ENCODE data around the gene AP2A2.

Gene AP2A2

DNA sequence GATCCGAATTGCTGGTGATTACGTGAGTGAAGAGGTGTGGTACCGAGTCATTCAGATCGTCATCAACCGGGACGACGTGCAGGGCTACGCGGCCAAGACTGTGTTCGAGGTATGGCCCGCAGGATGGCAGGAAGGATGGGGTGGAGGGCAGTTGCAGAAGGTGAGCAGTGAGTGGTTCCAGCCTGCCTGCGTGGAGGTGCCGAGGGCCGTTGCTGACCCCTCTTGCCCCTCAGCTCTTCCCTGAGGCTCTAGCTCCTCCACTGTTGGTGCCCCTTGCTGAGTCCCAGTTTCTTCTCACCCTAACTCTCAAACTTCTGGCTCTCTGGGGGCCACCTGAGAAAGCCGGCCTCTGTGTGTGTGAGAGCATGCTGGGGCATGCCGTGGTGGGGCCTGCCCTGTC is 66.9 kb downstream of the AP2A2 start:
- Histone ChIP-seq H3K27me3 (replicated peaks) (no peaks in the 10 kb centered on the region), H3K27ac (no peak overlapping the region), H3K4me3 (ENCODE audit: low read depth, low read length) (no peak overlapping the region), H3K36me3 (replicated peaks) (peaks cover 31% of the 10 kb centered on the region)
- TF ChIP-seq, protein P1, sequence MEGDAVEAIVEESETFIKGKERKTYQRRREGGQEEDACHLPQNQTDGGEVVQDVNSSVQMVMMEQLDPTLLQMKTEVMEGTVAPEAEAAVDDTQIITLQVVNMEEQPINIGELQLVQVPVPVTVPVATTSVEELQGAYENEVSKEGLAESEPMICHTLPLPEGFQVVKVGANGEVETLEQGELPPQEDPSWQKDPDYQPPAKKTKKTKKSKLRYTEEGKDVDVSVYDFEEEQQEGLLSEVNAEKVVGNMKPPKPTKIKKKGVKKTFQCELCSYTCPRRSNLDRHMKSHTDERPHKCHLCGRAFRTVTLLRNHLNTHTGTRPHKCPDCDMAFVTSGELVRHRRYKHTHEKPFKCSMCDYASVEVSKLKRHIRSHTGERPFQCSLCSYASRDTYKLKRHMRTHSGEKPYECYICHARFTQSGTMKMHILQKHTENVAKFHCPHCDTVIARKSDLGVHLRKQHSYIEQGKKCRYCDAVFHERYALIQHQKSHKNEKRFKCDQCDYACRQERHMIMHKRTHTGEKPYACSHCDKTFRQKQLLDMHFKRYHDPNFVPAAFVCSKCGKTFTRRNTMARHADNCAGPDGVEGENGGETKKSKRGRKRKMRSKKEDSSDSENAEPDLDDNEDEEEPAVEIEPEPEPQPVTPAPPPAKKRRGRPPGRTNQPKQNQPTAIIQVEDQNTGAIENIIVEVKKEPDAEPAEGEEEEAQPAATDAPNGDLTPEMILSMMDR (IDR thresholded peaks at IDR 0.05; ENCODE audit: low read depth, low read length, missing control alignments) = no peak
- no peak for DNase-seq
- in situ Hi-C loops (cut with HindIII; ENCODE audit: low pct_ligation_motif_present, low sequenced_read_pairs) = no loop called here

DNA sequence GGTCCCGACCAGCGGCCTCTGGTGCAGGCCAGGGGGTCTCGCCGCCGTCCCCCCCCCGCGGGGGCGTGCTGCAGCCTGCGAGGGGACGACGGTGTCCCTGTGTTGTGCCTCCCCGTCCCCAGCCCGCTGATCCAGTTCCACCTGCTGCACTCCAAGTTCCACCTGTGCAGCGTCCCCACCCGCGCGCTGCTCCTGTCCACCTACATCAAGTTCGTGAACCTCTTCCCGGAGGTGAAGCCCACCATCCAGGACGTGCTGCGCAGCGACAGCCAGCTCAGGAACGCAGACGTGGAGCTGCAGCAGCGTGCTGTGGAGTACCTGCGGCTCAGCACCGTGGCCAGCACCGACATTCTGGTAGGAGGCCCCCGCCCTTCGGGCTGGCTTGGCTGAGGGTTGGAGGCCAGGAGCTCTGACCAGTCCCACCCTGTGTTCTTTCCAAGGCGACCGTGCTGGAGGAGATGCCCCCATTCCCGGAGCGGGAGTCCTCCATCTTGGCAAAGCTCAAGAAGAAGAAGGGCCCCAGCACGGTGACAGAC is 68.0 kb downstream of the AP2A2 start:
- no peak overlapping the region for H3K4me3 ChIP-seq (ENCODE audit: low read depth, low read length)
- H3K36me3 ChIP-seq (replicated peaks) = peaks cover 33% of the 10 kb centered on the region
- no peaks in the 10 kb centered on the region for H3K27me3 ChIP-seq (replicated peaks)
- H3K27ac ChIP-seq = no peak overlapping the region
- DNase-seq = no peak
- in situ Hi-C loops (cut with HindIII; ENCODE audit: low pct_ligation_motif_present, low sequenced_read_pairs) = no loop called here
- TF ChIP-seq, protein P1 (IDR thresholded peaks at IDR 0.05; ENCODE audit: low read depth, low read length, missing control alignments) = no peak

DNA sequence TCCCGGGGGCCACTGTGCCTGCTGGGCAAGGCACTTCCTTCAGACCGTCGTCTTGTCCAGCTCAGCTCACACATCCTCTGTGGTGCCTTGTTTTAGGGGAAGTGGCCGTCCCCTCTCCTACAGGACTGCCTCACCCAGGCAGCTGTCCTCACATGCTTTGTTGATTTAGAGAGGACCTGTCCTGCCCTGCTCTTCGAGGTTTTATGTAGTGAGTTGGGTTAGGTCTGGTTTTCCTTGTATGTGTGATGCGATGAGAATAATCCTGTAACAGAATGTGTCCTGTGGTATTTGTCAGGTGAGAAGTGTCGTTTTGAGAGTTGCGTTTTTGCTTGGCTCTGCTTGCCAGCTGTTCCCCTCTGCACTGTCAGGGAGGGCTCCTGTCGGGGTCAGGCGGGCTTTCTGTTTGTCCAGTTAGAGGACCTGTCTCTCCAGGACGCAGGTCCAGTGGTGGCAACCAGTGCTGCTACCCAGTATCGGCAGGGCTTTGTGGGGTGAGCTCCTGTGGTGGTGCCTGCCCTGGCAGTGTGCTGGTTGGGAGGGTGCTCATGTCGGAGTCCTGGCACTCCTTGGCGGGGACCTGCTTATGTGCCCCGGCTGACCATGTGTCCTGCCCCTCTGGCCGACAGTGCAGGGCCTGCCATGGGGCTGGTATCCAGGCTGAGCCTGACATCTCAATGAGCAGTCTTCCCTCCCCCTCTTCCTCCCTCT is 69.5 kb downstream of the AP2A2 start:
- no peaks in the 10 kb centered on the region for H3K27me3 ChIP-seq (replicated peaks)
- H3K4me3 ChIP-seq (ENCODE audit: low read depth, low read length) = no peak overlapping the region
- in situ Hi-C loops (cut with HindIII; ENCODE audit: low pct_ligation_motif_present, low sequenced_read_pairs) = no loop called here
- H3K36me3 ChIP-seq (replicated peaks) = peaks cover 28% of the 10 kb centered on the region
- H3K27ac ChIP-seq = no peak overlapping the region
- TF ChIP-seq, protein P1 (IDR thresholded peaks at IDR 0.05; ENCODE audit: low read depth, low read length, missing control alignments) = no peak
- no peak for DNase-seq

DNA sequence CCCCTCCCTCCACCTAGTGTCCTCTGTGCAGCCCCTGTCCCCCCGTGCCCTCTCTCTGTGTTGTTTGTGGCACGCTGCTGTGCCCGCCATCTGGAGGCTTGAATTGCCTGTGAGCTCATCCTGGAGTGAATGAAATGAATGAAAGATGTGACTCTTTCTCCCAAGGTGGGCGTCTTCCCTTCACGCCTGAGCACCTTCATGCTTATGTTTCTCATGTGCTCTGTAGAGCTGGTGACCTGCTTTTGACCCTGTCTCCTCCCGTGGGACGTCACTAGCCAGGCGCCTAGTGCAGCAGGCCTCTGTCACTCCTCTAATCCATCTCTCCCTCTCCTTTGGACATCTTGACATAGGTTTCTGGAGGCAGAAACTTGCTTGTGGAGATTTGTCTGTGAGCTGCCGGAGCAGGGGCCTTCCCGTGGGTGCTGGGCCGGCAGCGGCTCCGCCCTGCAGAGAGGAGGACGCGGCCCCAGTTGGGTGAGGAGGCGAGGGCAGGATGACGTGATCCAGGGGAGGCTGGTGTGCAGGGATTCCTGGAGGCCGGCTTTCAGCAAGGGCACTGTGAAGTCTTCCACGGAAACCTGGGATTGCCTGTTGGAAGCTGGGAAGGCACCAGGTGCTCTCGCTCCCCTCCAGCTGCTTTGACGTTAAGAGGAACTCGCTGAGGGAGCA is 70.2 kb downstream of the AP2A2 start:
- no peak for DNase-seq
- Histone ChIP-seq H3K36me3 (replicated peaks) (peaks cover 32% of the 10 kb centered on the region), H3K4me3 (ENCODE audit: low read depth, low read length) (no peak overlapping the region), H3K27me3 (replicated peaks) (no peaks in the 10 kb centered on the region), H3K27ac (no peak overlapping the region)
- TF ChIP-seq, protein P1 (IDR thresholded peaks at IDR 0.05; ENCODE audit: low read depth, low read length, missing control alignments) = no peak
- in situ Hi-C loops (cut with HindIII; ENCODE audit: low pct_ligation_motif_present, low sequenced_read_pairs) = no loop called here

DNA sequence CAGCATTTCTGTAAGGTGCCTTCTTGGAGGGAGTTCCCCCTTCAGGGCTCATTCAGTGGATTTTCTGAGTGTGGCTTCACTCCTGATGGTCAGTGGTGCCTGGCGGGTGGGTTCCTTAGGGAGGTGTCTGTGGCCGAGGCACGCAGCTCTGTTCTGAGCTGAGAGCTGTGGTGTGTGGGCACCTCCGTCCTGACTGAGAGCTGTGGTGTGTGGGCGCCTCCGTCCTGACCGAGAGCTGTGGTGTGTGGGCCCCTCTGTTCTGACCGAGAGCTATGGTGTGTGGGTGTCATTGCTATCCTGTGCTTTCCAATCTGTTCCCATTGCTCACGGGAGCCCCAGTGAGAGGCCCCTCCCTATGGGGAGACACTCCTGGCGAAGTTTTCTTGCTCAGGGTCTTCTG is 71.0 kb downstream of the AP2A2 start:
- TF ChIP-seq, protein P1 (IDR thresholded peaks at IDR 0.05; ENCODE audit: low read depth, low read length, missing control alignments) = no peak
- no peak for DNase-seq
- Histone ChIP-seq H3K27me3 (replicated peaks) (no peaks in the 10 kb centered on the region), H3K27ac (no peak overlapping the region), H3K4me3 (ENCODE audit: low read depth, low read length) (no peak overlapping the region), H3K36me3 (replicated peaks) (peaks cover 39% of the 10 kb centered on the region)
- in situ Hi-C loops (cut with HindIII; ENCODE audit: low pct_ligation_motif_present, low sequenced_read_pairs) = no loop called here
